ENCODE measurements around the gene CCL4L2.
"Not testable (repeated sequence)": the region's sequence is repeated elsewhere in the genome, so short reads cannot be mapped to it uniquely, and the experiment has no call there.

CCL4L2 gene

GRCh38 chr17:36204724-36205500 lies 6.0 kb upstream of the CCL4L2 start:
- no peak for DNase-seq (ENCODE audit: low read depth in 1 of 2, low spot score in 1 of 2)
- H3K4me3 ChIP-seq (replicated peaks; ENCODE audit: insufficient read depth, low read length): no peak overlapping the region
- H3K27ac ChIP-seq (replicated peaks): no peak overlapping the region
- TF ChIP-seq GABPA (IDR thresholded peaks at IDR 0.05; ENCODE audit: low read depth) (no peak), REST (IDR thresholded peaks at IDR 0.05; ENCODE audit: insufficient replicate concordance, low read depth) (no peak), POLR2AphosphoS5 (IDR thresholded peaks at IDR 0.05; ENCODE audit: low read depth) (no peak), SPI1 (IDR thresholded peaks at IDR 0.05; ENCODE audit: borderline replicate concordance, low read depth) (no peak), CTCF (IDR thresholded peaks at IDR 0.05; ENCODE audit: insufficient read depth, low read length) (no peak)
- H3K27me3 ChIP-seq (ENCODE audit: insufficient read depth, poor library complexity, severe bottlenecking): no peaks in the 10 kb centered on the region

GRCh38 chr17:36205637-36206485 lies 5.0 kb upstream of the CCL4L2 start:
- H3K27me3 ChIP-seq (ENCODE audit: insufficient read depth, poor library complexity, severe bottlenecking): no peaks in the 10 kb centered on the region
- TF ChIP-seq GABPA (IDR thresholded peaks at IDR 0.05; ENCODE audit: low read depth) (no peak), POLR2AphosphoS5 (IDR thresholded peaks at IDR 0.05; ENCODE audit: low read depth) (no peak), REST (IDR thresholded peaks at IDR 0.05; ENCODE audit: insufficient replicate concordance, low read depth) (no peak), SPI1 (IDR thresholded peaks at IDR 0.05; ENCODE audit: borderline replicate concordance, low read depth) (no peak), CTCF (IDR thresholded peaks at IDR 0.05; ENCODE audit: insufficient read depth, low read length) (no peak)
- no peak overlapping the region for H3K27ac ChIP-seq (replicated peaks)
- H3K4me3 ChIP-seq (replicated peaks; ENCODE audit: insufficient read depth, low read length): no peak overlapping the region
- DNase-seq (ENCODE audit: low read depth in 1 of 2, low spot score in 1 of 2): no peak

GRCh38 chr17:36206486-36206821 lies 4.4 kb upstream of the CCL4L2 start:
- not testable (repeated sequence) for H3K4me3 ChIP-seq (replicated peaks; ENCODE audit: insufficient read depth, low read length); H3K27me3 ChIP-seq (ENCODE audit: insufficient read depth, poor library complexity, severe bottlenecking); DNase-seq (ENCODE audit: low read depth in 1 of 2, low spot score in 1 of 2); H3K27ac ChIP-seq (replicated peaks)

GRCh38 chr17:36207383-36207782 lies 3.5 kb upstream of the CCL4L2 start:
- not testable (repeated sequence) for DNase-seq (ENCODE audit: low read depth in 1 of 2, low spot score in 1 of 2); H3K27ac ChIP-seq (replicated peaks); H3K4me3 ChIP-seq (replicated peaks; ENCODE audit: insufficient read depth, low read length); H3K27me3 ChIP-seq (ENCODE audit: insufficient read depth, poor library complexity, severe bottlenecking)
